GM19468 (cell line): ENCODE results near the gene SYNGR4.
"Not testable (repeated sequence)": the region's sequence is repeated elsewhere in the genome, so short reads cannot be mapped to it uniquely, and the experiment has no call there.

Experiments
- ATAC-seq: cut with Tn5 transposase; IDR thresholded peaks from one replicate; pipeline ENCODE4 v1.9.1; 2021; ENCODE audit warnings: mild to moderate bottlenecking, moderate library complexity, moderate number of reproducible peaks; ENCODE audit not compliant: unreplicated experiment; ENCODE audit errors: extremely low read depth

The SYNGR4 gene

DNA sequence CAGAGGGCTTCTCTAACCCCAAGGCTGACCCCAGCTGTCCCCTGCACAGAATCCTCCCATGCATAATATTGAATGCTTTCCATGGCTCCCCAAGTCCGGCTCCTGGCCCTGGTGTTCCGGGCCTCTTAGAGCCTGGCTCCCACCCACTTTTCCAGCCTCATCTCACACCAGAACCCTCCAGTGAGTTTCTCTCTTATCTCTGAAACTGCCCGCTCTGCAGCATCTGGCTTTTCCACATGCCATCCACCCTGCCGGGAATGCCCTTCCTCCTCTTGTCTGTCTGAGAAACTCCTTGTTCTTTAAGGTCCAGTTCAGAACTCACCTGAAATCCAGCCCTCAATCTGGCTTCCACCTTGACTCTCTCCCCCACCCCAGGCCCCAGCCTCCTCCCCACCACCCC lies 6.8 kb downstream of the SYNGR4 start:
- no peak for ATAC-seq

DNA sequence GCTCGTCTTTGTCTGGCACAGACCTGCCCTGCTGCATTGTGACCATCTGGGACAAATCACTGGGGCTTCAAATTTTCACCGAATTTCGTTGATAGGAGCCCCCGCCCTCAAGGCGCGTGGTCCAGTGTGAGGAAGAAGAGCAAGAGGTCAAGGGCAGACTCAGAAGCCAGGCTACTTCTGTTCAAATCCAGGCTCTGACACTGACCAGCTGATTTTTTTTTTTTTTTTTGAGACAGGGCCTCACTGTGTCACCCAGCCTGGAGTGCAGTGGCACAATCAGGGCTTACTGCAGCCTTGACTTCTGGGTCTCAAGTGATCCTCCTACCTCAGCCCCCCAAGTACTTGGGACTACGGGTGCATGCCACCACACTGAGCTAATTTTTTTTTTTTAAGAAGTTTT lies 7.2 kb downstream of the SYNGR4 start:
- ATAC-seq, result no peak

DNA sequence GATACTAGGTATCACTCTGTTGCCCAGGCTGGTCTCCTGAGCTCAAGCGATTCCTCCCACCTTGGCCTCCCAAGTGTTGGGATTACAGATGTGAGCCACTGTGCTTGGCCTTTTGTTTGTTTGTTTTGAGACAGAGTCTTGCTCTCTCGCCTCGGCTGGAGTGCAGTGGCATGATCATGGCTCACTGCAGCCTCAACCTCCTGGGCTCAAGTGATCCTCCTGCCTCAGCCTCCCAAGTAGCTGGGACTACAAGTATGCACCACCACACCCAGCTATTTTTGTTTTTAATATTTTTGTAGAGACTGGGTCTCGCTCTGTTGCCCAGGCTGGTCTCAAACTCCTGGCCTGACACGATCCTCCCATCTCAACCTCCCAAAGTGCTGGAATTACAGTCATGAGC lies 7.6 kb downstream of the SYNGR4 start:
- ATAC-seq, result not testable (repeated sequence)

DNA sequence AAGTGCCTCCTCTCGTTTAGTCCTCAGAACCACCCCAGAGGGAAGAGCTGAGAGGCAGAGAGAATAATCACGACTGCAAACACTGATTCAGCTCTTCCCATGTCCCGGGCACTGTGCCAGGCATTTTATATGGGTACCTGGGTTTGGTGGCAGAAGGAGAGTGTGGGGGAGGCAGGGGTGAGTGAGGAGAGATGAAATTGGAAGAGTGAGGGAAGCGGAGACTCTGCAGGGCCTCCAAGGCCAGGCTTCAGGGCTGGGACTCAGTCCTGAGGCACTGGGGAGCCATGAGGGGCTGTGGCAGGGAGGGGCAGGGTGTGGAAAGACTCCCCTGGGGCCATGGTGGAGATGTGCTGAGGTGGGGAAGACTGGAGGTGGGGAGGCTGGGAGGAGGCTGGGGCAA lies 8.7 kb downstream of the SYNGR4 start:
- no peak for ATAC-seq

DNA sequence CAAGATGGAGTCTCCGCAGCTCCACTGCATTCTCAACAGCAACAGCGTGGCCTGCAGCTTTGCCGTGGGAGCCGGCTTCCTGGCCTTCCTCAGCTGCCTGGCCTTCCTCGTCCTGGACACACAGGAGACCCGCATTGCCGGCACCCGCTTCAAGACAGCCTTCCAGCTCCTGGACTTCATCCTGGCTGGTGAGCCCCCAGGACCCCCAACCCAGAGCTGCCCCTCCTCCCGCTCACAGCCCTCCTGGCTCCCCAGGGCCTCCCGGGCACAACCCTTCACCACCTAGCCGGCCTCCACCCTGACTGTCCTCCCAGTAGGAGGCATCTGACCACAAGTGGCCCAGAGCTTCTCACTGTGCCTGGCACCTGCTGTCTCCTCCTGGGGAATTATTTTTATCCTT lies 9.4 kb downstream of the SYNGR4 start:
- ATAC-seq, result no peak

DNA sequence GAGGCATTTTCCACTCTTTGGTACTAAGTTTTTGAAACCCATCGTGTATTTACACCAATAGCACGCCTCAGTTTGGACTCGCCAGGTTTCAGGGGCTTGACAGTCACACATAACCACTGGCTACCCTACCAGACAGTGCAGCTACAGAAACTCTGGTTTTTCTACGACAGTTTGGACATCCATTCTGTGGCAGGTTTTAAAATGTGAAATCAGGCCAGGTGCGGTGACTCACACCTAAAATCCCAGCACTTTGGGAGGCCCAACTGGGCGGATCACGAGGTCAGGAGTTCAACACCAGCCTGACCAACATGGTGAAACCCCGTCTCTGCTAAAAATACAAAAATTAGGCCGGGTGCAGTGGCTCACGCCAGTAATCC lies 14.0 kb downstream of the SYNGR4 start:
- no peak for ATAC-seq

DNA sequence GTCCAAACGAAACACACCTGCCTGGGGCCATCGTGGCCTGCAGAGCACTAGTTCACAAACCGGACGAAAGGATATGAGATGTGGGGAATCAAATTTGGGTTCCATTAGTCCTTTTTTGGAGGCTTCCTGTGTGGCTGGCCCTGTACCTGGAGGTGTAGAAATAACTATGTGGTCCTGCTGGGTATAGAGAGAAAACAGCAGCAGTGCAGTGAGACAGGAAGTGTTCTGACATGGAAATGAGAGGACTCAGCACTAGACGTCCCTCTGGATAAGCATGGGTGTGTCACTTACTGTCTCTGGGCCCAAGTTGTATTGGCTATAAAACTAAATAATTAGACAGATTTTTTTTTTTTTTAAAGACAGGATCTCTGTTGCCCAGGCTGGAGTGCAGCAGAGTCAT lies 14.9 kb downstream of the SYNGR4 start:
- ATAC-seq, result no peak

DNA sequence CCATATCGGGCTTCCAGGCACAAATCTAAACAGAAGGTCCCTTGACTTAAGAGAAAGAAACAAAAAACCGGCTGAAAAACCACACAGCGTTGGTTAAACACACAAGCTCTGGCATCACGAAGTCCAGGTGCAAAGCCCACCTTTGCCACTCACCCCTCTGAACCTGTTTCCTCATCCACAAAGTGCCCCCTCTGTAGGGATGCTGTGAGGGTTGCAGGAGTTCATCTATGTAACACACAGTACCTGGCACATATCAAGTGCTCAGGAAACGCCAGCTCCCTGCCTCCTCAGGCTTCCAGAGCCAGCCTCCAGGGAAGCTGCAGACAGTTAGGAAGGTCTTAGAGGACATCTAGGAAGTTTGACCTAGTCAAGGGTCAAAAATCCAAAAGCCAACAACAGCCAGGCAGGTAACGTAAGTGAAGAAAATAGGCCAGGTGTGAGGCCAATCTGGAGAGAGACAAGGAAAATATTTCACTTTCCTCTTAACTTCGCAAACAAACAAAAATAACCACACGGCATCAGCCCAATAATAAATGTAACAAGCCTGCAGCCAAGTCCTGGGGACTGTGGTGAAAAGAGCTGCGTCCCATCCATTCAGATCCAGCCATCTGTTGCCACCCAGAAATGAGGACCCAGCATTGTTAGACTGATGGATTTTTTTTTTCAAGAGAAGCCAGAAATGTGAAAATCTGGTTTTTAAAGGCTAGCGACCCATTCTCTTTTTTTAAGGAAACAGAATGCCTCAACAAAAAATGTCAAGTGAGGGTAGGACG lies 17.2 kb downstream of the SYNGR4 start:
- ATAC-seq, result no peak

DNA sequence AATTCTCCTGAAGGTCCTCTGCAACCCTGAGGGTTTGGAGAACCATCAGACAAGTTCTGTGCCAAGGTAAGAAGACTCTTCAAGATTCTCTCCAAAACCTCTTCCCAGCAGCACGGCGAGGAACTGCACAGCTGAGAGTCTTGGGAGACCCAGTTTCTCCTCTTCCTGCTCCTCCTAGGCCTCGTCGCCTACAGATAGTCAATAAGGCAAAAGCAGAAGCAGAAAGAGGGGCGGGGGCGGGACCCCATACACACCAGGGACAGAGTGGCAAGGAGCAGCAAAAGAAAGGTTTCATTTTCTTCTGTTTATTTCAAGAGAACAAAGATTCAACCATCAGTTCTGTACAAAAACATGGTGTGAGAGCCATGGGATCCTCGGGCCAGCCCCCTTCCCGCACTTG lies 18.1 kb downstream of the SYNGR4 start:
- no peak for ATAC-seq

DNA sequence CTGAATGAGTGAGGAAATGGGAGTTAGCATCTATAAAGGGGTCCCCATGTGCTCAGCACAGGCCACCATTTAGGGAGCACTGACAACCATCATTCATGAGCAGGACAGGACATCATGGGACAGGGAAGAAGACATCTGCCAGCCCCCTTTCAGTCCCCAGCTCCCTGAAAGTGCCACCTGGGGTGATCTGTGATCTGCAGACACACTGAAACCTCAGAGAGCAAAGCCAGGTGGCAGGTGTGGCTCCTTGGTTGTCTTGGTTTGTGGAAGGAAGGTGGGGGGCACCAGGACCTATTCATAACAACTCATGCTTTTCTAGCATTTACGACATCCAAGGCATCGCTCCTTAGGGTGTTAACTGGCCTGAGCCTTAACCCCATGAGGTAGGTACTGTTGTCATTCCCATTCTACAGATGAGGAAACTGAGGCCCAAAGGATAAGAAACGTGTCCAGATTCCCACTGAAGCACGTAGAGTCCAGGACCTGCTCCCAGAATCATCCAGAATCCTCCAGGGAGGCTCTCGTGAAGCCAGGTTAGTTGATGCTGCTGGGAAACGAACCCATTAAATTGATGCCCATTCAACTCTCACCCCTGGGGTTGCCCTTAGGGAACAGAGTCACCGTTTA lies 21.4 kb downstream of the SYNGR4 start:
- ATAC-seq, result no peak

DNA sequence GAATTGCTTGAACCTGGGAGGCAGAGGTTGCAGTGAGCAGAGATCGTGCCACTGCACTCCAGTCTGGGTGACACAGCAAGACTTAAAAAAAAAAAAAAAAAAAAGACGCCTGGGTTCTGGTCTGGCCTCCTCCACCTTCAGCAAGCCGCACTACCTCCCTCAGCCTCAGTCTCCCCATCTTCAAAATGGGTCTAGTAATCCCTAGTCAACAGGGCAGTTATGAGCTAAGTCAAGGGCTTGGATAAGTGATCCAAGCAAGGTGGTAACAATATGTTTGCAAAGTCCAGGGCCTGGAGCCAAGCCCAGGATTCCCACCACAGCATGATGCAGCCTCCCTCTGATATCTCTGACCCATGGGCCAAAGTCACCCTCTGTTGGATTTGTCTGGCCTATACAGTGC lies 22.8 kb downstream of the SYNGR4 start:
- no peak for ATAC-seq

DNA sequence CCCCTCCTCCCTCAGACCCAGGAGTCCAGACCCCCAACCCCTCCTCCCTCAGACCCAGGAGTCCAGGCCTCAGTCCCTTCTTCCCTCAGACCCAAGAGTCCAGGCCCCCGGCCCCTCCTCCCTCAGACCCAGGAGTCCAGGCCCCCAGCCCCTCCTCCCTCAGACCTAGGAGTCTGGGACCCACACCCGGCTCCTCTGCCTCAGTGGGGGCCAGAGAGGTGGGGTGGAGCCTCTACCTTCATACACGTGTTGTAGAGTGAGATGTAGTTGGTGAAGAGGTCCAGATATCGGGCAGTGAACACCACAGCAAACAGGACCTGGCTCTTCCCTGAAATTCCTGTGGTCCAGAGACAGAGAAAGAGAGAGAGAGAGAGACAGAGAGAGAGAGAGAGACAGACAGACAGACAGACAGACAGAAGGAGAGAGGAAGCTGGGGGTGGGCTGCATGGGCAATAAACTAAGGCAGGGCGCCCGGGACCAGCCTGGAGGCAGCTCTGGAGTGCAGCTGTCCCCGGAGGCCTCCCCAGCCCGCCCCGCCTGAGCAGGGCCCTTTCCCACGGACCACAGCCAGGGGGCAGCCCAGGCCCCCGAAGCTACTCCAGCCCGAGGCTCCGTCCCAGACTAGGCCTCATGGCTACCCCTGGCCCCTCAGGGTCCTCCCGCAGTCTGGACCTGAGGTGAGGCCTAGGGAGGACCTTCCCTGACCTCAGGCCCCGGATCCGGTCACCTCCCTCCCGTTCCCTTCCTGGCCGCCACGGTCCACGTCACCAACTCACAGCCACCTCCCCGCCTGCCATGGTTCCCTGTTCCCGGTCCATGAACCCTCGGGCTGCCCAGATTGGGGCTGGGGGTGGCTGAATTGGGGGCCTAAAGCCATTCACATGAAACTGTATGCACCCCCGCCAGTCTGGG lies 26.3 kb downstream of the SYNGR4 start:
- no peak for ATAC-seq

DNA sequence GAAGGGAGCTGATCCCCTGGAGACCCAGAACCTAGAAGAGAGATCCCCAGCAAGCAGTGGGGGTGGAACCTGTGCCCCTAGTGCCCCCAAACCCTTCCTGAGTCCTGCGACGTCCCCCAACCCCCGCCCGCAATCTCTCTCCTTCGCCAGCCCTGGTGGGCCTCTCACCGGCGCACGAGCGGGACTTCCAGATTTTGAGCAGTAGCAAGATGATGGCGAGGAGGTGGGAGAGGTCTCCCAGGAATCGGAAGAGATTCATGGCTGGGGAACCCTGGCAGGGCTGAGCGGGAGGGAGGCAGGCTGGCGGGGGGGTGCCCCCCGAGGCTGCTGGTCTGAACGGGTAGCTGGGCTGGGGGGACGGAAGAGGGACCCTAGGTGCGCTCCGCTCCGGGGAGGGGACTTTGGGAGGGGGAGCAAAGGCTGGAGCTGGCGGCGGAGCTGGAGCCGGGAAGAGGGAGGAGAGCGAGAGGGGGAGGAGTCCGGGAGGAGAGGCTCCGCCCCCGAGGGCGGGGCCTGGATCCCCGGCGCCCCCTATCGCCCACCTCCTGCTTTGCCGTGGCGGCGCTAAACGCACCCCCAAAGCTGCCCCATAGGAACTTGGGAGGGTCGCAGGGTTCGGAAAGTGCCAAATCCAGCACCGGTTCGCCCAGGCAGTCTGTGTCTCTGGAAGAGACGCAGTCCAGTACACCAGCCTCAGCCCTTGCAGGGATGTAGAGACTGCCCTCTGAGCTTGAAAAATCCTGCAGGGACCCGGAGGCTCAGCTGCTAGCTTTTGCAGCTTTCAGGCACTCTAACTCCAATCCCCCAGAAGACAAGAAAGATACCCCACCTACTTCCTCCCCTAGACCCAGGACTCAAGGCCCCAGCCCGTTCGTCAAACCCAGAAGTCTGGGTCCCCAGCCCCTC lies 27.2 kb downstream of the SYNGR4 start, which contains the start of gene KDELR1:
KDELR1 (minus strand) TSS at position 452 of the 906 bp plus-strand sequence; CDS start at position 259, 193 bp downstream.
- no peak for ATAC-seq

DNA sequence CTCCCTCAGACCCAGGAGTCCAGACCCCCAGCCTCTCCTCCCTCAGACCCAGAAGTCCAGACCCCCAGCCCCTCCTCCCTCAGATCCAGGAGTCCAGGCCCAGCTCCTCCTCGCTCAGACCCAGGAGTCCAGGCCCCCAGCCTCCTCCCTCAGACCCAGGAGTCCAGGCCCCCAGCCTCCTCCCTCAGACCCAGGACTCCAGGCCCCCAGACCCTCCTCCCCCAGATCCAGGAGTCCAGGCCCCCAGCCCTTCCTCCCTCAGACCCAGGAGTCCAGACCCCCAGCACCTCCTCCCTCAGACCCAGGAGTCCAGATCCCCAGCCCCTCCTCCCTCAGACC lies 27.8 kb downstream of the SYNGR4 start:
- ATAC-seq, result not testable (repeated sequence)

DNA sequence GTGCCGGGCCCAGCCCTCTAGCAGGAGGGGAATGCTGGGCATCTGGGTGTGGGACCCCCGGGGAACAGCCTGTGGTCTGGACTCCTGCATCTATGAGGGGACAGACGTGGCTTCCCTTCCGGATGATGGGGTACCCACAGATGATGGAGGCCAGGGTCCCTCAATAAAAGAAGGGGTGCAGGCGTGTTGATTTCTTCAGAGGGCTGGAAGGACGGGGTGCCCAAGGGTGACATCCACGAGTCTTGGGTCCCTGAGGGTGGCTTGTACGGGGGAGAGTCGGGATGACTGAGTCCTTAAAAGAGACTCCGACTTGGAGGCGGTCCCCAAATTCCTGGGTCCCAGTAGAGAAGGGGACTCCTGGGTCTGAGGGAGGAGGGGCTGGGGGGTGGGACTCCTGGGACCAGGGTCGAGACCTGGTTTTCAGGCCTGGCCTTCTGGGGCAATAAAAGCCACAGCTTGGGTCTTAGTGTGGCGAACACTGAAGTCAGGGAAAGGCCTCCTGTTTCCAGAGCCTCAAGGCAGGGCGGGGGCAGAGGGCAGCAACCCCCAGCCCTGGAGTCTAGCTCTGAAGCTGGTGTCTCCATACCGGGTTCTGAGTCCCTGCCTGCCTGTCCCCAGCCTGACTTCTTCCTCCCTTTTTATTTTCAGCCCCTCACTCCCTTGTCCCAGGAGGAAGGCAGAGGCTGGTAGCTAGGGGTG lies 28.8 kb downstream of the SYNGR4 start:
- no peak for ATAC-seq

DNA sequence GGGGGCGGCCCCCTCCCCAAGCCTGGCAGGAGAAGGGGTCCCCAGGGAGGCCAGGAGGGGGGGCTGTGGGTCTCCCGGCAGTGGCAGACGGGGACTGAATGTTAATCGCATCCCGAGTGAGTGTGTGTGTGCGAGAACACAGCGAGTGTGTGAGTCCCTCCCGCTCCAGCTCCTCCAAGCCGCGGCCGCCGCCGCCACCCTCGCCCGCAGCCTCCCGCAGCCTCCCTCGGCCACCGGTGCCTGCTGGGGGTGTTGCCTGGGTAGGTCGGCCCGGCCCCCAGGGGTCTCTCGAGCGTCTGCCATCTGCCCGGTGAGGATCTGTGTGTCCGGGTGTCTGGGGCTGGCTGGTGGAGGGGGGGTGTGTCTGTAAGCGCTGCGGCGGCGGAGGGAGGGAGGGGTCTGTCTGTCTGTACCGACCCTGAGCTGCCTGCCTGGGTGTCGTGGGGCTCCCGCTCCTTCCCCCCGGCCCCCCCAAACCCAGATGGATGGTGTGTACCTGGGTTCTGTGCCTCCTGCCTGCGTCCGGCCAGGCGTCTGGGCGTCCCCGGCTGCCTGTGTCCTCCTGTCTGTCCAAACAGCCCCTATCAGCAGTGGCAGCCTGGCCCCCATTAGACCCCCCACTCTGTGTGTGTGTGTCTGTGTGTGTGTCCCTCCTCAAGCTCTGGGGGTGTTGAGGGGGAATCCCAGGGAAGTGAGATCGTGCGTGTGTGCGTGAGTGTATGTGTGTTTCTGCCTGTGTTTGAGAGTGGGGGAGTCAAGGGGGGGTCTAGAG lies 29.6 kb downstream of the SYNGR4 start, which contains the start of gene GRIN2D:
GRIN2D (plus strand) TSS at position 110 of the 772 bp plus-strand sequence. CDS start 4,725 bp downstream, outside the sequence.
- no peak for ATAC-seq

DNA sequence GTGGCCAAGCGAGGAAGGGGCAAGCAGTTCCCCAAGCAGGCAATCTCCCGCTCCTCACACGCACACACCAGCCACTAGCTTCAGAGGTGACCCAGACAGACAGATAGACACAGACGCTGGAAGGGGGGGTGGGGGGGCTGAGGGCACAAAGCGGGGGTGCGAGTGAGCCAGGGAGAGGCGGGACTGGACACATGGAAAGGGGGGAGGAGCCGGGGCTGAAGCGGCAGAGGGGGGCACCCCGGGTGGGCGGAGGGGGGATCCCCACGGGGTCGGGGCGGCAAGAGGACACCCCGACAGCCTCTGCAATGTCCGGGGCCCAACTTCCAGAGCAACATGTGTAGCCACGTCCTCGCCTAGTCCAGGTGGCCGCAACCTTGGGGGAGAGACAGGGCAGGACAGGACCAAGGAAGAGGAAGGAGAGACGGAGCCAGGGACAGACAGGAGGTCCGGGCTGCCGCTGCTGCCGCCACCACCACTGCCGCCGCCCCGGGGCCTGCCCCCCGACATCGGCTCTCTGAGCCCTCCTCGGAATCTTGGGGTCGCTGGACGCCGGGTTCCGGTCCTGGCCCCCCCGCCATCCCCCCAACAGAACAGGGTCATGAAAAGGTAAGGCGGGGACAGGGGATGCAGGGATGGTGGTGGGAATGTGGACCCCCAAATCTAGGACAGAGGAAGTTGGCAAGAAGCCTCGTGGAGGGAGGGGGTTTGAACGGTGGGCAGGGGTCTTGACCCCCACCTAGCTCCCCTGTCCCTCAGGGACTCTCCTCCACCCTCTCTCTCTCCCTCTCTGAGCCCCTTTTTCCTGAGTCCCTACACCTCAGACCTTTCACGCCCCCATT lies 30.4 kb downstream of the SYNGR4 start:
- no peak for ATAC-seq

DNA sequence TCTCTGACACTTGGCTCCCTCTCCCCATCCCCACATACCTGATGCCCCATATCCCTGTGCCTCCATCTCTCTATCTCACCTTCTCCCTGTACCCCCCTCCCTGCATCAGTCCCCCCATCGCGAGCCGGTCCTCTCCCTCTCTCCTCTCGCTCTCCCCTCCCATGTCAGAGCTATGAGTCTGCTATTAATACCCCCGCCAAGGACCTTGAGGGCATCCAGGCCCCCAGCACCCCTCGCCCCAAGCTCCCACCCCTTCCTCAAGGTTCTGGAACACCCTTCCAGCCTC lies 30.9 kb downstream of the SYNGR4 start:
- ATAC-seq, result no peak
